HG02588 (cell line): ENCODE measurements around the gene RND1.

Source experiments
- ATAC-seq: cut with Tn5 transposase; IDR thresholded peaks from one replicate; pipeline ENCODE4 v1.9.1; 2021; ENCODE audit warnings: mild to moderate bottlenecking, moderate library complexity; ENCODE audit not compliant: unreplicated experiment

The RND1 gene

GRCh38 chr12:48828841-48829575 is 36.7 kb downstream of the RND1 start:
- ATAC-seq: no peak

- ATAC-seq: no peak
Measured at GRCh38 chr12:48828293-48828692, 37.4 kb downstream of the RND1 start.

- ATAC-seq: no peak
Measured at GRCh38 chr12:48827513-48828096, 38.1 kb downstream of the RND1 start.

- no peak for ATAC-seq
Measured at GRCh38 chr12:48827026-48827425, 38.6 kb downstream of the RND1 start.

- no peak for ATAC-seq
Measured at GRCh38 chr12:48826209-48826855, 39.3 kb downstream of the RND1 start.

GRCh38 chr12:48824905-48825304 is 40.8 kb downstream of the RND1 start:
- ATAC-seq: no peak

GRCh38 chr12:48824112-48824511 is 41.6 kb downstream of the RND1 start:
- no peak for ATAC-seq

- no peak for ATAC-seq
Measured at GRCh38 chr12:48823281-48823680, 42.4 kb downstream of the RND1 start.

GRCh38 chr12:48822711-48823110 is 43.0 kb downstream of the RND1 start:
- ATAC-seq: no peak

- no peak for ATAC-seq
Measured at GRCh38 chr12:48822139-48822538, 43.5 kb downstream of the RND1 start.

GRCh38 chr12:48819986-48820725 is 45.5 kb downstream of the RND1 start:
- no peak for ATAC-seq

- no peak for ATAC-seq
Measured at GRCh38 chr12:48818831-48819590, 46.7 kb downstream of the RND1 start.

- ATAC-seq: no peak
Measured at GRCh38 chr12:48817873-48818830, 47.5 kb downstream of the RND1 start, which contains the start of gene CACNB3. TSS of gene CACNB3 (plus strand) at chr12:48818496. CDS start at chr12:48818930, 434 bp downstream.

- no peak for ATAC-seq
Measured at GRCh38 chr12:48816143-48816854, 49.4 kb downstream of the RND1 start.

GRCh38 chr12:48815126-48816110 is 50.3 kb downstream of the RND1 start:
- peak; percentile 33 for ATAC-seq

GRCh38 chr12:48814262-48815125 is 51.2 kb downstream of the RND1 start:
- ATAC-seq: peak; percentile 81
